GM10248 (cell line): ENCODE results near the gene PIK3CD.
A peak's percentile ranks its signal among the peaks of the same experiment; 100 is the strongest.
"Not testable (repeated sequence)": the region's sequence is repeated elsewhere in the genome, so short reads cannot be mapped to it uniquely, and the experiment has no call there.

Experiments used
- CTCF ChIA-PET: fragments of 300-600 bp; sonication (Branson Sonifier 250); formaldehyde crosslinking; extraction: SDS; loops from one replicate; lab custom pipeline; 2021; ENCODE audit warnings: antibody characterized with exemption; lab: Yijun Ruan, JAX
- POLR2A ChIA-PET: fragments of 350-650 bp; sonication (Branson Sonifier 250); formaldehyde crosslinking; extraction: SDS; loops from one replicate; lab custom pipeline; 2020; ENCODE audit warnings: antibody characterized with exemption; lab: Yijun Ruan, JAX
- DNase-seq: peaks from one replicate; pipeline ENCODE4 v3.0.0; 2012; ENCODE audit errors: extremely low spot score
- CTCF ChIP-seq: IDR thresholded peaks from 2 replicates; pipeline ENCODE4 v1.5.1; 2012; ENCODE audit warnings: mild to moderate bottlenecking, low read depth; ENCODE audit errors: extremely low read depth, missing control alignments, control extremely low read depth

PIK3CD gene

GRCh38 chr1:9665193-9665592 is 13.7 kb downstream of the PIK3CD start:
- POLR2A ChIA-PET: interaction anchor here (0.6 to 0.7 kb wide), 2 partner anchors 24 to 75 kb away, joined by 3 to 5 read pairs; no protein-coding TSS in a partner anchor
- no peak for DNase-seq
- TF ChIP-seq CTCF: no peak
- CTCF ChIA-PET: interaction anchor here (0.8 to 2.6 kb wide), 7 partner anchors 9 to 94 kb away, joined by 3 to 10 read pairs (median 5); partner anchors contain the start of gene PIK3CD

- DNase-seq: no peak
- ChIA-PET CTCF (interaction anchor here (0.9 to 3.3 kb wide), 8 partner anchors 7 to 40 kb away, joined by 3 to 27 read pairs (median 4); no protein-coding TSS in a partner anchor), POLR2A (interaction anchor here (1.2 kb wide), 1 partner anchor 39 kb away, joined by 3 read pairs; no protein-coding TSS in a partner anchor)
- no peak for TF ChIP-seq CTCF
Observed at GRCh38 chr1:9668080-9668479, 16.5 kb downstream of the PIK3CD start.

GRCh38 chr1:9670085-9670484 is 18.6 kb downstream of the PIK3CD start:
- DNase-seq: peak; percentile 64
- CTCF ChIA-PET: interaction anchor here (2.3 to 3.3 kb wide), 2 partner anchors 11 to 42 kb away, joined by 7 to 27 read pairs; no protein-coding TSS in a partner anchor
- POLR2A ChIA-PET: no interaction called here
- no peak for TF ChIP-seq CTCF

GRCh38 chr1:9671377-9672140 is 20.0 kb downstream of the PIK3CD start:
- ChIA-PET CTCF (interaction anchor here (1.0 to 4.0 kb wide), 5 partner anchors 9 to 45 kb away, joined by 3 to 16 read pairs (median 4); no protein-coding TSS in a partner anchor), POLR2A (no interaction called here)
- no peak for DNase-seq
- TF ChIP-seq CTCF: no peak

- ChIA-PET CTCF (interaction anchor here (0.9 to 4.0 kb wide), 5 partner anchors 11 to 46 kb away, joined by 3 to 16 read pairs (median 3); no protein-coding TSS in a partner anchor), POLR2A (no interaction called here)
- no peak for DNase-seq
- TF ChIP-seq CTCF: no peak
Observed at GRCh38 chr1:9672444-9672843, 20.9 kb downstream of the PIK3CD start.

- ChIA-PET CTCF (no interaction called here), POLR2A (interaction anchor here (0.6 kb wide), 2 partner anchors 9 to 97 kb away, joined by 3 read pairs; no protein-coding TSS in a partner anchor)
- DNase-seq: no peak
- TF ChIP-seq CTCF: no peak
Observed at GRCh38 chr1:9675393-9675792, 23.9 kb downstream of the PIK3CD start.

- CTCF ChIA-PET: interaction anchor here (1.3 to 2.0 kb wide), 2 partner anchors 41 to 47 kb away, joined by 3 to 4 read pairs; no protein-coding TSS in a partner anchor
- POLR2A ChIA-PET, DNase-seq: not testable (repeated sequence)
Observed at GRCh38 chr1:9676128-9676527, 24.6 kb downstream of the PIK3CD start.
